AG10803 (cell line): Measurements from ENCODE around the gene CCDC194.
A peak's percentile ranks its signal among the peaks of the same experiment; 100 is the strongest.

ENCODE experiments used
- DNase-seq: peaks from one replicate; pipeline ENCODE4 v3.0.0; 2010; ENCODE audit warnings: low read depth
- H3K4me3 ChIP-seq: 2 replicates; pipeline ENCODE4 v1.5.1; 2011; ENCODE audit warnings: mild to moderate bottlenecking, low read length, control low read depth
- TF ChIP-seq, protein P1 (sequence below): conservative IDR thresholded peaks from 2 replicates; pipeline ENCODE4 v1.5.1; 2011; ENCODE audit warnings: mild to moderate bottlenecking, low read length, control low read depth, inconsistent platforms

CCDC194 gene

GRCh38 chr19:17389288-17389687 is 4.7 kb downstream of the CCDC194 start:
- DNase-seq, result no peak
- TF ChIP-seq, protein P1, sequence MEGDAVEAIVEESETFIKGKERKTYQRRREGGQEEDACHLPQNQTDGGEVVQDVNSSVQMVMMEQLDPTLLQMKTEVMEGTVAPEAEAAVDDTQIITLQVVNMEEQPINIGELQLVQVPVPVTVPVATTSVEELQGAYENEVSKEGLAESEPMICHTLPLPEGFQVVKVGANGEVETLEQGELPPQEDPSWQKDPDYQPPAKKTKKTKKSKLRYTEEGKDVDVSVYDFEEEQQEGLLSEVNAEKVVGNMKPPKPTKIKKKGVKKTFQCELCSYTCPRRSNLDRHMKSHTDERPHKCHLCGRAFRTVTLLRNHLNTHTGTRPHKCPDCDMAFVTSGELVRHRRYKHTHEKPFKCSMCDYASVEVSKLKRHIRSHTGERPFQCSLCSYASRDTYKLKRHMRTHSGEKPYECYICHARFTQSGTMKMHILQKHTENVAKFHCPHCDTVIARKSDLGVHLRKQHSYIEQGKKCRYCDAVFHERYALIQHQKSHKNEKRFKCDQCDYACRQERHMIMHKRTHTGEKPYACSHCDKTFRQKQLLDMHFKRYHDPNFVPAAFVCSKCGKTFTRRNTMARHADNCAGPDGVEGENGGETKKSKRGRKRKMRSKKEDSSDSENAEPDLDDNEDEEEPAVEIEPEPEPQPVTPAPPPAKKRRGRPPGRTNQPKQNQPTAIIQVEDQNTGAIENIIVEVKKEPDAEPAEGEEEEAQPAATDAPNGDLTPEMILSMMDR, result no peak
- H3K4me3 ChIP-seq, result no peak overlapping the region

- no peak overlapping the region for H3K4me3 ChIP-seq
- TF ChIP-seq, protein P1, result peak; percentile 92
- DNase-seq, result peak; percentile 23
These were observed 8.0 kb downstream of the CCDC194 start for GRCh38 chr19:17385878-17386611.

GRCh38 chr19:17380426-17381138 is 13.4 kb downstream of the CCDC194 start:
- TF ChIP-seq, protein P1, result no peak
- no peak overlapping the region for H3K4me3 ChIP-seq
- DNase-seq, result no peak

DNA sequence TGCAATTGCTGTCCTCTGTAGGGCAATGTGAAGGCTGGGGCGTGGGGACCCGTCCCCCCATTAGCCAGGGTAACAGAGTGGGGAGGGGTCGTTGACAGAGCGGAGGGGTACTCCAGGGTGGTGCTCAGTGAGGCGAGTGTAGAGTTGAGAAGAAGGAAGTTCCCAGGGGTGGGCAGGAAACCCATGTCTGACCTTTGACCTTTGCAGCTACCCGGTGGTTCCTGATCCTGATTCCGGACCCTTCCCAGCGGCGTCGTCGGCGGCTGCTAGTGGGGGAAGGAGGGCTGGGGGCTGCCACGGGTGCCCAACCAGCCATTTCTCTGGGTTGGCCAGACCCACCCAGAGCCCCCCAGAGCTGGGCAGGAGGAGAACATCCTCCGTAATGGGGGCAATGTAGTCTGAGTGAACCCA is 14.8 kb downstream of the CCDC194 start:
- TF ChIP-seq, protein P1, result no peak
- no peak for DNase-seq
- no peak overlapping the region for H3K4me3 ChIP-seq

DNA sequence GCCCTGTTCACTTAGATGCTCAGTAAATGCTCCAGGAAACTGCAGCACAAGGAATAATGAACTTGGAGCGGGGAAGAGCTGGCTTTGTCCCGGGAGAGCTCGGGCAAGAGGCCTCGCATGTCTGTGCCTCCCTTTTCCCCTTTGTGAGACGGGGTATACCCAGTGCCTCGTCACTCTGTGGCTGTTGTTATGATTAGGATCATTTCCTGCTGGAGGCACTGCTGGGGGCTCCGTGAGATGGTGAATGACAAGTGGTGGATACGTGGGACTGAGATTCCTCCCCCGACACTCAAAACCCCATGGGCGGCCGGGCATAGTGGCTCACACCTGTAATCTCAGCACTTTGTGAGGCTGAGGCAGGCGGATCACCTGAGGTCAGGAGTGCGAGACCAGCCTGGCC is 15.7 kb downstream of the CCDC194 start:
- no peak overlapping the region for H3K4me3 ChIP-seq
- TF ChIP-seq, protein P1, result no peak
- DNase-seq, result no peak

DNA sequence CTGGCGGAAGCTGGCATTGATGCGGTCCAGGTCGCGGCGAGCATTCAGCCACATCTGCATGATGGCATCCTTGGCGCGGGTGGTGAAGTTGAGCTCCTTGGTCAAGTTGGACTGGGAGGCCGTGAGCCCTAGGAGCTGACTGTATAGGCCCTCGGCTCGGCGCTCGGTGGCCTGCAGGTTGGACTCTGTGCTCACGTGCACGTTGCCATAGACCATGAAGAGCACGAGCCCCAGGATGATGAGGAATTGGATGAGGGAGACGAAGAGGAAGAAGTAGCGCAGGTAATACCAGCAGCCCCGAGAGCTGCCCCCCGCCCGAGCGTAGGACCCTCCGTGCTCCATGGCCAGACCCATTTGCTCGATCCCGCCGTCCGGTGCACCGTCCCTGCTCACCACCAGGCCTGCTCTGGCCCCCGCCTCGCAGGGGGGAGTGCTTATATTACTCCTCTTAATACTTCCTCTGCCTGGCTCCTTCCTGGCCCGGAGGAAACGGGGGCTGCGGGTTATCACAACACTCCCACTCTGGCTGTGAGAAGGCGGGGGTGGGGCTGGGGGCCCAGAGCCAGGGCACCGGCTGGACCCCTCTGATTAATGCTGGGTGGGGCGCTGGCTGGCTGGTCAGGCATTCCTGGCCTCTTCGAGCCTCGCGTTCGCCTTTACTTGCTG is 16.9 kb downstream of the CCDC194 start, which contains the start of gene PLVAP:
TSS of gene PLVAP (minus strand) at position 408 of the 666 bp plus-strand sequence. CDS start at position 354, 54 bp downstream.
- H3K4me3 ChIP-seq, result no peak within 1 kb of the TSS
- DNase-seq, result no peak
- TF ChIP-seq, protein P1, result no peak
